Stomach (tissue), 19 donors: ENCODE data around the gene IZUMO1. TPM values are rescaled to one million over a fixed set of nuclear protein-coding genes. Genes with fewer than 3 reads are reported as not detected.

Experiments
- DNase-seq, 2 donors: peaks; one replicate each; pipeline versions ENCODE4 v3.0.0 to v3.0.0-alpha.2; 2013 to 2019
- H3K27ac ChIP-seq, 5 donors: fragments of 200-600 bp in 4 of 5; sonication (generic) in 4 of 5; one replicate each; pipeline ENCODE4 v1.5.1; 2013 to 2019; ENCODE audit warnings: mild to moderate bottlenecking in 1 of 5, moderate library complexity in 1 of 5
- H3K27me3 ChIP-seq, 3 donors: fragments of 200-600 bp; sonication (generic); one replicate each; pipeline ENCODE4 v1.5.1; 2017 to 2019; ENCODE audit warnings: mixed run types in 1 of 3
- H3K36me3 ChIP-seq, 4 donors: fragments of 200-600 bp; sonication (generic); 1 replicate in 3 of 4; 2 replicates in 1 of 4; pipeline ENCODE4 v1.5.1; 2016 to 2019
- H3K4me1 ChIP-seq, 4 donors: fragments of 200-600 bp; sonication (generic); one replicate each; pipeline ENCODE4 v1.5.1; 2016 to 2019
- H3K4me3 ChIP-seq, 4 donors: fragments of 200-600 bp; sonication (generic) in 3 of 4; one replicate each; pipeline ENCODE4 v1.5.1; 2016 to 2019; ENCODE audit warnings: mild to moderate bottlenecking in 1 of 4
- H3K9me3 ChIP-seq, 4 donors: fragments of 200-600 bp; sonication (generic); one replicate each; pipeline ENCODE4 v1.5.1; 2016 to 2019
- EP300 ChIP-seq: sonication (generic); formaldehyde crosslinking; IDR thresholded peaks from one replicate; pipeline ENCODE4 v1.6.1; 2017; ENCODE audit warnings: antibody characterized with exemption
- POLR2A ChIP-seq, 4 donors: fragments of 450-650 bp; IDR thresholded peaks; one replicate each; pipeline ENCODE4 v1.6.1; 2016; ENCODE audit warnings: antibody characterized with exemption in 4 of 4, control low read depth in 2 of 4, mild to moderate bottlenecking in 1 of 4, moderate library complexity in 1 of 4
- POLR2AphosphoS5 ChIP-seq, 3 donors: sonication (generic); formaldehyde crosslinking; IDR thresholded peaks; one replicate each; pipeline ENCODE4 v1.6.1; 2016; ENCODE audit warnings: antibody characterized with exemption in 3 of 3
- WGBS, 5 donors: extraction: QIAGEN DNeasy Blood & Tissue Kit in 3 of 5; methylation state at CpG; one replicate each; pipeline versions ENCODE4 v1.1.5 to v1.1.7; 2013 to 2018; 5-methylcytosine and 5-hydroxymethylcytosine counted together
- intact Hi-C: fragments of 100-400 bp; cut with DNase I; formaldehyde crosslinking; loops from one replicate; pipeline ENCODE4 v1.15.1; 2023; ENCODE audit warnings: low total_unique reads
- long read RNA-seq, 10 donors: transcript quantifications; one replicate each; lab custom pipeline, GENCODE V29; 2026
- polyA plus RNA-seq, 3 donors: library from polyadenylated mRNA; stranded (reverse); fragments of 200-250 nt; gene quantifications; one replicate each; pipeline ENCODE4 v1.2.3, GENCODE V29; 2013
- total RNA-seq, 5 donors: library from RNA; depleted of rRNA; stranded (reverse); fragments of >200 nt; gene quantifications; one replicate each; pipeline versions ENCODE4 v1.1.0 to v1.2.3, GENCODE V29; 2014 to 2016
- TF ChIP-seq, protein P1 (sequence below), 7 experiments: fragments of 450-650 bp in 4 of 7; fragments of 200-600 bp in 3 of 7; sonication (generic) in 3 of 7; IDR thresholded peaks; one replicate each; pipeline ENCODE4 v1.5.1; 2016 to 2019; ENCODE audit warnings: antibody characterized with exemption in 7 of 7, control low read depth in 2 of 7, mild to moderate bottlenecking in 1 of 7
- donor health status: healthy with polysubstance abuse.
- donor health status: Bipolar disorder and iron deficiency.
- donor health status: healthy.

IZUMO1 gene
- total RNA-seq (10 to 100 TPM in 2 of 5 donors, under 1 TPM in 1, not detected in 2; 0.73 to 14.3 (median 10.7) TPM), polyA plus RNA-seq (1 to 10 TPM in 1 of 3 donors, under 1 TPM in 1, not detected in 1; 0.62 to 4.0 TPM)
- long read RNA-seq, donor 1, result 0 reads
- long read RNA-seq, donor 2, result 0 reads
- long read RNA-seq, donor 3, result 0 reads
- long read RNA-seq, donor 4, result 0 reads
- long read RNA-seq, donor 5, result 0 reads
- long read RNA-seq, donor 6, result 0 reads
- long read RNA-seq, donor 7, result 0 reads
- long read RNA-seq, donor 8, result 0 reads
- long read RNA-seq, donor 9, result 0 reads
- long read RNA-seq, donor 10, result 0 reads

DNA sequence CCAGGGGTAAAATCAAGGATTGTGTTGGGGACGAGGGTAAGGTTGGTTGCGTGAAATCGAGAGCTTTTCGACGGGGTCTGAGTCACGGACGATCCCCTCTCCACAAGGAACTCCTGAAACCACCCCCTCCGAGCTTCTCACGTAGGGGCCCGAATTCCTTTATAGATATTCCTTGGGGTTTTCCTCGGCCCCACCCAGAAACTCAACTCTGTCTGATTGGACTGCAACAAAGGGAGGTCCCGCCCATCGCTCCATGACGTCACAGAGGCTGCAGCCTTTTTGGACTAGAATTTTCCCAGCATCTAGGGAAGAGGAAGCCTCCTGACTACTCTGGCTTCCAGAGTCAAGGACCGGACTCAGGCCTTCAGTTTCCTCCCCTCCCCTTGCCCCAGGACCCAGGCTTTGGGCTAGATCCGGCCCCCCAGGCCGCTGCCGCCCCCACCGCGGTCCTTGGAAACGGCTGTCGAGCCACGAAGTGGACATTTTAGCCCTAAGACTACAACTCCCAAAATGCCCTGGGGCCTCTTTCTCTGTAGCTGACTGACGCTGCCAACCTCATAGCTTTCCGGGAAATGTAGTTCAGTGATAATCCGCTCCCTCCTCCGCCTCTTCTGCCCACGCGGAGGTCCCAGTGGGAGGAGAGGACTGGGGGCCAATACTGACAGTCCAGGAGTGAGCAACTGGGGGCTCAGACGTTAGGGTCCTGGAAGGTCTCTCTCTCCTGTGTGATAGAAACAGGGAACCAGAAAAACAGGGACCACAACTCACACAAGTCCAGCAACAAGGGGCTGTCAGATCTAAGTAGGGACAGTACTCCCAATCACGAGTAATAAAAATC is at the start of gene IZUMO1:
Gene IZUMO1, minus strand, starts transcription at position 172 of the 838 bp plus-strand sequence. CDS start 1,050 bp downstream, outside the sequence.
- Histone ChIP-seq H3K4me3 (peak within 1 kb of the TSS; percentile 11 to 41 (median 26)), H3K27ac (peak within 1 kb of the TSS; percentile 55 to 86 (median 72)), H3K36me3 (peaks cover 0 to 9% (median 0%) of the 10 kb centered on the region in 4 donors), H3K9me3 (no peaks in the 10 kb centered on the region), H3K4me1 (peaks cover 9 to 40% (median 25%) of the 10 kb centered on the region in 4 donors), H3K27me3 (peaks cover 0 to 48% (median 0%) of the 10 kb centered on the region in 3 donors)
- TF ChIP-seq POLR2AphosphoS5 (IDR thresholded peaks at IDR 0.05), result peak in 1 of 3 donors; percentile 17
- TF ChIP-seq POLR2A (IDR thresholded peaks at IDR 0.05), result no peak
- no peak for TF ChIP-seq EP300
- TF ChIP-seq, protein P1, sequence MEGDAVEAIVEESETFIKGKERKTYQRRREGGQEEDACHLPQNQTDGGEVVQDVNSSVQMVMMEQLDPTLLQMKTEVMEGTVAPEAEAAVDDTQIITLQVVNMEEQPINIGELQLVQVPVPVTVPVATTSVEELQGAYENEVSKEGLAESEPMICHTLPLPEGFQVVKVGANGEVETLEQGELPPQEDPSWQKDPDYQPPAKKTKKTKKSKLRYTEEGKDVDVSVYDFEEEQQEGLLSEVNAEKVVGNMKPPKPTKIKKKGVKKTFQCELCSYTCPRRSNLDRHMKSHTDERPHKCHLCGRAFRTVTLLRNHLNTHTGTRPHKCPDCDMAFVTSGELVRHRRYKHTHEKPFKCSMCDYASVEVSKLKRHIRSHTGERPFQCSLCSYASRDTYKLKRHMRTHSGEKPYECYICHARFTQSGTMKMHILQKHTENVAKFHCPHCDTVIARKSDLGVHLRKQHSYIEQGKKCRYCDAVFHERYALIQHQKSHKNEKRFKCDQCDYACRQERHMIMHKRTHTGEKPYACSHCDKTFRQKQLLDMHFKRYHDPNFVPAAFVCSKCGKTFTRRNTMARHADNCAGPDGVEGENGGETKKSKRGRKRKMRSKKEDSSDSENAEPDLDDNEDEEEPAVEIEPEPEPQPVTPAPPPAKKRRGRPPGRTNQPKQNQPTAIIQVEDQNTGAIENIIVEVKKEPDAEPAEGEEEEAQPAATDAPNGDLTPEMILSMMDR (IDR thresholded peaks at IDR 0.05), result no peak
- peak; percentile 61 to 94 for DNase-seq
- WGBS, 5 donors, result 16 to 45% (median 41%) methylated on average over 28 to 31 of the region's 31 CpGs
- intact Hi-C loops, result loop anchor here (10.0 kb wide), 1 partner anchor 102 kb away; the partner anchor contains the start of gene CA11

DNA sequence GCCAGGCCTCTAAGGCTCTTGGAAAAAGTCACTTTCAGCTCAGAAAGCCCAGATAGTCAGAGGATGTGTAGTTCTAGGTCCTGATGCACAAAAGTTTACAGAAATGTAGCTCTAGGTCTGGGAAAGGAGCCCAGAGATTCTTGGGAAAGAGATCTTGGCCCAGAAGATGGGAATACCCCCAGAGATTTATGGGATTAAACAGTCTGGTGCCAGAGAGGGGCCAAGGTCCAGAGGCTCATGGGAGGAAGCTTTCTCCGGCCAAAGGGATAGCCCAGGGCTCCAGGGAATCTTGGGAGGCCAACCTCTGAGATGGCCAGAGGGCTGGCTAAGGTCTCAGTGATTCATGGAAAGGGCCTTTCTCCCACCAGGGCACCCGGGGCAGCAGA is 49.0 kb upstream of the IZUMO1 start:
- intact Hi-C loops, result loop anchor here (5.0 kb wide), 1 partner anchor 37 kb away; no protein-coding TSS in a partner anchor
- Histone ChIP-seq H3K4me1 (peaks cover 16 to 27% (median 18%) of the 10 kb centered on the region in 4 donors), H3K9me3 (no peaks in the 10 kb centered on the region), H3K36me3 (peaks cover 3 to 39% (median 28%) of the 10 kb centered on the region in 4 donors), H3K4me3 (peak overlapping the region in 2 of 4 donors; percentile 53 to 57), H3K27me3 (no peaks in the 10 kb centered on the region), H3K27ac (peak overlapping the region; percentile 73 to 93 (median 85))
- TF ChIP-seq POLR2AphosphoS5 (IDR thresholded peaks at IDR 0.05) (no peak), EP300 (no peak), POLR2A (IDR thresholded peaks at IDR 0.05) (no peak)
- TF ChIP-seq, protein P1 (IDR thresholded peaks at IDR 0.05), result no peak
- DNase-seq, result no peak
- WGBS, 5 donors, result 31 to 48% (median 44%) methylated on average over 2 of the region's 2 CpGs

- H3K9me3 ChIP-seq, result no peaks in the 10 kb centered on the region
- H3K4me3 ChIP-seq, result peak overlapping the region; percentile 44 to 57 (median 48)
- intact Hi-C loops, result loop anchor here (5.0 kb wide), 1 partner anchor 37 kb away; no protein-coding TSS in a partner anchor
- 1 to 2% (median 2%) methylated on average over 28 to 38 of the region's 38 CpGs for WGBS, 5 donors
- H3K4me1 ChIP-seq, result peaks cover 16 to 27% (median 18%) of the 10 kb centered on the region in 4 donors
- TF ChIP-seq POLR2AphosphoS5 (IDR thresholded peaks at IDR 0.05) (peak in 2 of 3 donors; percentile 47 to 85), POLR2A (IDR thresholded peaks at IDR 0.05) (no peak)
- TF ChIP-seq, protein P1 (IDR thresholded peaks at IDR 0.05), result peak in 6 of 7 experiments; percentile 26 to 99 (median 94)
- H3K36me3 ChIP-seq, result peaks cover 3 to 34% (median 23%) of the 10 kb centered on the region in 4 donors
- peak overlapping the region; percentile 73 to 93 (median 85) for H3K27ac ChIP-seq
- no peaks in the 10 kb centered on the region for H3K27me3 ChIP-seq
- peak; percentile 94 to 98 for DNase-seq
Measured at GRCh38 chr19:48795055-48795684, 48.5 kb upstream of the IZUMO1 start.
